ENCODE data around the gene ZNF469.

Gene ZNF469

GRCh38 chr16:88423448-88423850, 40.7 kb downstream of the ZNF469 start:
- no peak overlapping the region for H3K4me3 ChIP-seq (ENCODE audit: low read depth, low read length)
- no peak for DNase-seq (ENCODE audit: low read depth, low spot score)
- CTCF ChIA-PET, result interaction anchor here (1.4 to 1.7 kb wide), 2 partner anchors 13 to 15 kb away, joined by 3 to 8 read pairs; no protein-coding TSS in a partner anchor
- TF ChIP-seq CTCF (IDR thresholded peaks at IDR 0.05; ENCODE audit: insufficient read depth, low read length, missing control alignments), result no peak
- POLR2A ChIA-PET, result no interaction called here

DNA sequence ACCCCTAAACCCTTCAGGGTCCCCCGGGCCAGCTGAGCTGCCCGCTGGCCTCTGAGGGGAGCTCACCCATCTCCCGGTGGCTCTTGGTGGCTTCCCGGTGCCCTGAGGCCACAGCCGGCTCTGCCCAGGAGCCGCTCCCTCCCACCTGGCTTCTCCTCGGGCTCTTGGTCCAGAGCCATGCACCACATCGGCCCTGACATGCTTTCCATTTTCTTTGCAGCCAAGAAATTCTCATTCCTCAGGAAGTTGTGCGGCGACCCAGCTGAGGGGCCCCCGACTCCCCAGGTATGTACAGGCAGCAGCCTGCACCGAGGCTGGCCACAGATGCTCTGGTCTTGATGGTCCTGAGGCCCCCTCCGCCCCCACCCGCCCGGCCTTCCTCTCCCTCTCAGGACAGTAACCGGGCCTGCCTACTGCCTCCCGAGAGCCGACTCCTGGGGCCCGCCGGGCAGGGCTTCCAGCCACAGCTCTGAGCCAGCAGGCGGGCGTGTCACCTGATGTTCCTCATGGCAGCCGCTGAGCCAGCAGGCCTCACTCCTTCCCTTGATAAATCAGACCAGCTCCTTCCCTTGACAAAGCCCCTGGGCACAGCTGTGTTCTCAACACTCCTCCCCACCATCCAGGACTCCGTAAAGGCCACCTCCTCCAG, 42.0 kb downstream of the ZNF469 start:
- no peak for DNase-seq (ENCODE audit: low read depth, low spot score)
- CTCF ChIA-PET, result interaction anchor here (1.0 to 1.7 kb wide), 5 partner anchors 11 to 37 kb away, joined by 3 to 9 read pairs (median 3); no protein-coding TSS in a partner anchor
- POLR2A ChIA-PET, result interaction anchor here (0.7 kb wide), 1 partner anchor 9 kb away, joined by 3 read pairs; no protein-coding TSS in a partner anchor
- no peak for TF ChIP-seq CTCF (IDR thresholded peaks at IDR 0.05; ENCODE audit: insufficient read depth, low read length, missing control alignments)
- no peak overlapping the region for H3K4me3 ChIP-seq (ENCODE audit: low read depth, low read length)

DNA sequence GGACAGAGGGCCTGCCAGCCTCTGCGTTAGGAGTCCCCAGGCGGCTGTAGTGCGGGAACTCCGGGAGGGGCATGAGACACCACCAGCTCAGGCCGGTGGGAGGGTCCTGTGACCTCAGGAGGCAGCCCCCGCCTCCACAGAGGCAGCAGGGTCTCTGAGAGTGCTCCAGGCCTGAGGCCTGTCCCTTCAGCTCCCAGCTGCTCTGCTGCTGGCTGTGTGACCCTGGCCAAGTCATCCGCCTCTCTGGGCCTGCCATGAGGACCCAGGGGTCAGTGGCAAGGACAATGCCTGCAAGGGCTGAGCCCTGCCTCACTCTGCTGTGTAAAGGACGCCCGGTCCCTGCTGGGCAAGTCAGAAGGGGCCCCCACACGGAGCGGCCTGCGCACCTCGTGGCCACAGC, 43.3 kb downstream of the ZNF469 start:
- ChIA-PET CTCF (no interaction called here), POLR2A (no interaction called here)
- no peak for TF ChIP-seq CTCF (IDR thresholded peaks at IDR 0.05; ENCODE audit: insufficient read depth, low read length, missing control alignments)
- no peak for DNase-seq (ENCODE audit: low read depth, low spot score)
- no peak overlapping the region for H3K4me3 ChIP-seq (ENCODE audit: low read depth, low read length)

GRCh38 chr16:88427376-88427775, 44.6 kb downstream of the ZNF469 start:
- ChIA-PET POLR2A (no interaction called here), CTCF (interaction anchor here (3.4 kb wide), 1 partner anchor 9 kb away, joined by 22 read pairs; no protein-coding TSS in a partner anchor)
- DNase-seq (ENCODE audit: low read depth, low spot score), result no peak
- TF ChIP-seq CTCF (IDR thresholded peaks at IDR 0.05; ENCODE audit: insufficient read depth, low read length, missing control alignments), result no peak
- H3K4me3 ChIP-seq (ENCODE audit: low read depth, low read length), result no peak overlapping the region

DNA sequence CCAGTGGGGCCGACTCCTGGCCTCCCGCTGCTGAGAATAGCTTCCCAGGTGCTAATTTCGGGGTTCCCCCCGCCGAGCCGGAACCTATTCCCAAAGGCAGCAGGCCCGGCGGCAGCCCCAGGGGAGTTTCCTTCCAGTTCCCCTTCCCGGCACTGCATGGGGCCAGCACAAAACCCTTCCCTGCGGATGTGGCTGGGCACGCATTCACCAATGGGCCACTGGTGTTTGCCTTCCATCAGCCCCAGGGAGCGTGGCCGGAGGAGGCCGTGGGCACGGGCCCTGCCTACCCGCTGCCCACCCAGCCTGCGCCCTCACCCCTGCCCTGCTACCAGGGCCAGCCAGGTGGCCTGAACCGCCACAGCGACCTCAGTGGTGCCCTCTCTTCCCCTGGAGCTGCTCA, 45.4 kb downstream of the ZNF469 start:
- ChIA-PET CTCF (interaction anchor here (3.4 kb wide), 1 partner anchor 8 kb away, joined by 22 read pairs; no protein-coding TSS in a partner anchor), POLR2A (no interaction called here)
- no peak overlapping the region for H3K4me3 ChIP-seq (ENCODE audit: low read depth, low read length)
- DNase-seq (ENCODE audit: low read depth, low spot score), result no peak
- no peak for TF ChIP-seq CTCF (IDR thresholded peaks at IDR 0.05; ENCODE audit: insufficient read depth, low read length, missing control alignments)

GRCh38 chr16:88428616-88429386, 46.0 kb downstream of the ZNF469 start:
- H3K4me3 ChIP-seq (ENCODE audit: low read depth, low read length), result no peak overlapping the region

More at GRCh38 chr16:88428616-88429386, 46.0 kb downstream of the ZNF469 start:
- no peak for DNase-seq (ENCODE audit: low read depth, low spot score)
- ChIA-PET POLR2A (interaction anchor here (0.7 kb wide), 1 partner anchor 1222 kb away, joined by 3 read pairs; no protein-coding TSS in a partner anchor), CTCF (interaction anchor here (3.4 kb wide), 1 partner anchor 8 kb away, joined by 22 read pairs; no protein-coding TSS in a partner anchor)
- TF ChIP-seq CTCF (IDR thresholded peaks at IDR 0.05; ENCODE audit: insufficient read depth, low read length, missing control alignments), result no peak
